OCI-LY3 (cell line): ENCODE results near the gene SLC26A6.

Source experiments
- H2AFZ ChIP-seq: fragments of 200-600, 300-600 bp; shearing (Covaris generic); 2 replicates; pipeline ENCODE4 v1.6.0; 2014; ENCODE audit warnings: antibody characterized with exemption, low read depth, low read length
- H3K27ac ChIP-seq: fragments of 200-600, 300-600 bp; sonication (generic); 2 replicates; pipeline ENCODE4 v1.5.1; 2014; ENCODE audit warnings: mild to moderate bottlenecking, low read length, moderate library complexity, mixed read lengths
- H3K27me3 ChIP-seq: fragments of 200-600, 300-600 bp; sonication (generic); 2 replicates; pipeline ENCODE4 v1.6.1; 2014; ENCODE audit warnings: low read depth, low read length, mixed read lengths
- H3K36me3 ChIP-seq: fragments of 200-600, 300-600 bp; sonication (generic); replicated peaks from 2 replicates; pipeline ENCODE3; 2014; ENCODE audit warnings: low read depth, low read length, mixed read lengths
- H3K4me1 ChIP-seq: fragments of 300-600, 200-600 bp; sonication (generic); 2 replicates; pipeline ENCODE4 v1.6.1; 2014; ENCODE audit warnings: low read length, mixed read lengths
- H3K4me2 ChIP-seq: fragments of 200-600, 300-600 bp; sonication (generic); 2 replicates; pipeline ENCODE4 v1.6.1; 2014; ENCODE audit warnings: low read length, mixed read lengths
- H3K4me3 ChIP-seq: fragments of 300-600, 200-600 bp; sonication (generic); 2 replicates; pipeline ENCODE4 v1.5.1; 2014; ENCODE audit warnings: antibody characterized with exemption, mild to moderate bottlenecking, low read length, moderate library complexity
- H3K79me2 ChIP-seq: fragments of 300-600, 200-600 bp; shearing (Covaris generic); 2 replicates; pipeline ENCODE4 v1.6.1; 2014; ENCODE audit warnings: mild to moderate bottlenecking, low read length, mixed read lengths
- H3K9ac ChIP-seq: fragments of 300-600, 200-600 bp; shearing (Covaris generic); 2 replicates; pipeline ENCODE4 v1.6.0; 2014; ENCODE audit warnings: mild to moderate bottlenecking, low read length, moderate library complexity
- H3K9me3 ChIP-seq: fragments of 200-600, 300-600 bp; shearing (Covaris generic); 2 replicates; pipeline ENCODE4 v1.6.1; 2014; ENCODE audit warnings: low read length, mixed read lengths; ENCODE audit not compliant: insufficient read depth
- H4K20me1 ChIP-seq: fragments of 200-600, 300-600 bp; sonication (generic); 2 replicates; pipeline ENCODE4 v1.6.1; 2016; ENCODE audit warnings: low read length, mixed read lengths; ENCODE audit not compliant: insufficient read depth
- CTCF ChIP-seq: fragments of 200-600, 300-600 bp; sonication (generic); IDR thresholded peaks from 2 replicates; pipeline ENCODE4 v1.5.1; 2014; ENCODE audit warnings: antibody characterized with exemption, low read length, low read depth
- EZH2phosphoT487 ChIP-seq: fragments of 200-600 bp; shearing (Covaris generic); IDR thresholded peaks from 2 replicates; pipeline ENCODE4 v1.6.1; 2018; ENCODE audit warnings: antibody characterized with exemption, mixed run types, low read depth

The SLC26A6 gene

GRCh38 chr3:48635222-48636021 lies at the start of gene SLC26A6:
SLC26A6 (minus strand) TSS chr3:48635461; CDS start chr3:48635393, 68 bp downstream.
- Histone ChIP-seq H3K4me2 (peak within 1 kb of the TSS; percentile 80), H3K27me3 (no peaks in the 10 kb centered on the region), H3K79me2 (0 out of 2 replicates have a peak, but pooled peaks cover 4% of the 10 kb centered on the region), H3K36me3 (peaks cover 8% of the 10 kb centered on the region), H3K9me3 (no peaks in the 10 kb centered on the region), H3K4me3 (peak within 1 kb of the TSS; percentile 89), H3K4me1 (peaks cover 14% of the 10 kb centered on the region), H3K9ac (peak within 1 kb of the TSS; percentile 83), H4K20me1 (peaks cover 9% of the 10 kb centered on the region; the same call in 1 of the 2 replicates), H3K27ac (peak within 1 kb of the TSS; percentile 30; the same call in 1 of the 2 replicates), H2AFZ (peak within 1 kb of the TSS; percentile 55; the same call in 1 of the 2 replicates)
- TF ChIP-seq CTCF (peak; percentile 81), EZH2phosphoT487 (no peak)

GRCh38 chr3:48684480-48685143 lies 49.4 kb upstream of the SLC26A6 start:
- H3K36me3 ChIP-seq = peaks cover 56% of the 10 kb centered on the region
- no peaks in the 10 kb centered on the region for H3K27me3 ChIP-seq
- peaks cover 23% of the 10 kb centered on the region for H3K79me2 ChIP-seq
- H3K9ac ChIP-seq = peak overlapping the region; percentile 45
- H4K20me1 ChIP-seq = peaks cover 4% of the 10 kb centered on the region
- no peak overlapping the region for H2AFZ ChIP-seq
- peak overlapping the region; percentile 94 for H3K4me3 ChIP-seq
- TF ChIP-seq CTCF = no peak
- no peak for TF ChIP-seq EZH2phosphoT487
- no peak overlapping the region for H3K27ac ChIP-seq
- peaks cover 24% of the 10 kb centered on the region for H3K4me1 ChIP-seq
- peak overlapping the region; percentile 79 for H3K4me2 ChIP-seq
- H3K9me3 ChIP-seq = no peaks in the 10 kb centered on the region

GRCh38 chr3:48684054-48684349 lies 48.7 kb upstream of the SLC26A6 start:
- H3K27ac ChIP-seq = no peak overlapping the region
- H3K79me2 ChIP-seq = peaks cover 23% of the 10 kb centered on the region
- no peaks in the 10 kb centered on the region for H3K27me3 ChIP-seq
- H3K4me3 ChIP-seq = peak overlapping the region; percentile 94; the same call in 1 of the 2 replicates
- H3K9ac ChIP-seq = no peak overlapping the region
- TF ChIP-seq CTCF (no peak), EZH2phosphoT487 (no peak)
- H3K4me1 ChIP-seq = peaks cover 25% of the 10 kb centered on the region
- H3K36me3 ChIP-seq = peaks cover 59% of the 10 kb centered on the region
- H3K9me3 ChIP-seq = no peaks in the 10 kb centered on the region
- no peak overlapping the region for H2AFZ ChIP-seq
- H3K4me2 ChIP-seq = peak overlapping the region; percentile 79
- H4K20me1 ChIP-seq = peaks cover 4% of the 10 kb centered on the region

- Histone ChIP-seq H3K4me1 (peaks cover 25% of the 10 kb centered on the region), H3K27me3 (no peaks in the 10 kb centered on the region), H3K27ac (no peak overlapping the region), H3K4me2 (no peak overlapping the region), H3K9ac (no peak overlapping the region), H3K4me3 (no peak overlapping the region), H2AFZ (no peak overlapping the region), H4K20me1 (peaks cover 4% of the 10 kb centered on the region), H3K9me3 (no peaks in the 10 kb centered on the region), H3K79me2 (peaks cover 23% of the 10 kb centered on the region), H3K36me3 (peaks cover 59% of the 10 kb centered on the region)
- TF ChIP-seq EZH2phosphoT487 = no peak
- TF ChIP-seq CTCF = no peak
Measured at GRCh38 chr3:48682786-48683185, 47.5 kb upstream of the SLC26A6 start.
